DND-41 (cell line): ENCODE measurements around the gene BPIFB1.

Experiments
- ATAC-seq: fragments of 200-7000 bp; cut with Tn5 transposase; 3 replicates; pipeline ENCODE4 v1.9.1; 2021; ENCODE audit warnings: low read depth; ENCODE audit not compliant: insufficient read depth
- DNase-seq: peaks from one replicate; pipeline ENCODE4 v3.0.0-alpha.2; 2020
- H2AFZ ChIP-seq: 2 replicates; pipeline ENCODE4 v1.6.0; 2012; ENCODE audit warnings: low read depth, low read length
- H3K27ac ChIP-seq: 2 replicates; pipeline ENCODE4 v1.5.1; 2012; ENCODE audit warnings: low read length, inconsistent platforms
- H3K27me3 ChIP-seq: fragments of 200-600 bp; sonication (generic); 2 replicates; pipeline ENCODE4 v1.6.0; 2012; ENCODE audit warnings: low read length, mild to moderate bottlenecking, inconsistent platforms; ENCODE audit not compliant: insufficient read depth, poor library complexity
- H3K36me3 ChIP-seq: 2 replicates; pipeline ENCODE4 v1.5.1; 2012; ENCODE audit warnings: low read length, inconsistent platforms; ENCODE audit not compliant: insufficient read depth
- H3K4me1 ChIP-seq: 2 replicates; pipeline ENCODE4 v1.5.1; 2012; ENCODE audit warnings: mild to moderate bottlenecking, low read length; ENCODE audit not compliant: insufficient read depth
- H3K4me2 ChIP-seq: 2 replicates; pipeline ENCODE4 v1.6.0; 2012; ENCODE audit warnings: mild to moderate bottlenecking, moderate library complexity, low read length, inconsistent platforms; ENCODE audit not compliant: insufficient read depth
- H3K4me3 ChIP-seq, 2 experiments: fragments of 200-600 bp in 1 of 2; shearing (Covaris generic) in 1 of 2; 2 replicates each; pipeline ENCODE4 v1.5.1; 2012 to 2016; ENCODE audit warnings: inconsistent platforms in 2 of 2, low read length in 2 of 2, mild to moderate bottlenecking in 2 of 2, low read depth in 1 of 2, moderate library complexity in 1 of 2
- H3K79me2 ChIP-seq: 2 replicates; pipeline ENCODE4 v1.6.0; 2012; ENCODE audit warnings: low read length, inconsistent platforms; ENCODE audit not compliant: insufficient read depth
- H3K9ac ChIP-seq: 2 replicates; pipeline ENCODE4 v1.6.0; 2012; ENCODE audit warnings: low read depth, mild to moderate bottlenecking, inconsistent platforms, low read length, moderate library complexity
- H3K9me3 ChIP-seq: 2 replicates; pipeline ENCODE4 v1.5.1; 2012; ENCODE audit warnings: low read length, moderate library complexity, mild to moderate bottlenecking, inconsistent platforms; ENCODE audit not compliant: insufficient read depth, severe bottlenecking
- H4K20me1 ChIP-seq: 2 replicates; pipeline ENCODE4 v1.6.0; 2012; ENCODE audit warnings: low read length; ENCODE audit not compliant: insufficient read depth
- CTCF ChIP-seq: IDR thresholded peaks from 2 replicates; pipeline ENCODE4 v1.5.1; 2012; ENCODE audit warnings: borderline replicate concordance, low read length, moderate library complexity, mild to moderate bottlenecking; ENCODE audit not compliant: poor library complexity, severe bottlenecking; ENCODE audit errors: extremely low read depth
- EZH2 ChIP-seq: IDR thresholded peaks from 3 replicates; pipeline ENCODE4 v1.6.1; 2012; ENCODE audit warnings: borderline replicate concordance, low read depth, mild to moderate bottlenecking, moderate library complexity, low read length, inconsistent platforms; ENCODE audit not compliant: severe bottlenecking

The BPIFB1 gene

GRCh38 chr20:33343521-33343920, 60.5 kb downstream of the BPIFB1 start:
- Histone ChIP-seq H3K9me3 (no peaks in the 10 kb centered on the region), H3K4me1 (peaks cover 8% of the 10 kb centered on the region), H3K9ac (no peak overlapping the region), H4K20me1 (no peaks in the 10 kb centered on the region; the same call in 1 of the 2 replicates), H2AFZ (no peak overlapping the region), H3K27me3 (no peaks in the 10 kb centered on the region), H3K4me2 (no peak overlapping the region), H3K79me2 (no peaks in the 10 kb centered on the region), H3K4me3 (no peak overlapping the region), H3K27ac (no peak overlapping the region), H3K36me3 (no peaks in the 10 kb centered on the region)
- DNase-seq, result no peak
- no peak for ATAC-seq
- TF ChIP-seq EZH2 (no peak), CTCF (no peak)

GRCh38 chr20:33345342-33345741, 62.3 kb downstream of the BPIFB1 start:
- DNase-seq, result no peak
- H3K4me2 ChIP-seq, result no peak overlapping the region
- no peak overlapping the region for H3K27ac ChIP-seq
- no peaks in the 10 kb centered on the region for H3K79me2 ChIP-seq
- no peaks in the 10 kb centered on the region; the same call in 1 of the 2 replicates for H4K20me1 ChIP-seq
- no peak overlapping the region for H2AFZ ChIP-seq
- ATAC-seq, result no peak
- H3K4me1 ChIP-seq, result no peaks in the 10 kb centered on the region
- H3K9me3 ChIP-seq, result no peaks in the 10 kb centered on the region
- TF ChIP-seq CTCF, result no peak
- TF ChIP-seq EZH2, result no peak
- peaks cover 11% of the 10 kb centered on the region for H3K36me3 ChIP-seq
- no peak overlapping the region for H3K9ac ChIP-seq
- no peak overlapping the region for H3K4me3 ChIP-seq
- H3K27me3 ChIP-seq, result no peaks in the 10 kb centered on the region

GRCh38 chr20:33348136-33348937, 65.3 kb downstream of the BPIFB1 start:
- ATAC-seq (no peak), DNase-seq (no peak)
- no peaks in the 10 kb centered on the region; the same call in 1 of the 2 replicates for H4K20me1 ChIP-seq
- H3K36me3 ChIP-seq, result peaks cover 21% of the 10 kb centered on the region
- no peak overlapping the region for H3K4me3 ChIP-seq
- no peaks in the 10 kb centered on the region for H3K79me2 ChIP-seq
- H2AFZ ChIP-seq, result no peak overlapping the region
- no peaks in the 10 kb centered on the region for H3K27me3 ChIP-seq
- H3K4me1 ChIP-seq, result no peaks in the 10 kb centered on the region
- H3K27ac ChIP-seq, result no peak overlapping the region
- H3K9ac ChIP-seq, result no peak overlapping the region
- no peaks in the 10 kb centered on the region for H3K9me3 ChIP-seq
- no peak overlapping the region for H3K4me2 ChIP-seq
- TF ChIP-seq EZH2 (no peak), CTCF (no peak)
